ENCODE data around the gene PYGB.
"Not testable (repeated sequence)": the region's sequence is repeated elsewhere in the genome, so short reads cannot be mapped to it uniquely, and the experiment has no call there.

PYGB gene

GRCh38 chr20:25256226-25256859, 8.5 kb downstream of the PYGB start:
- peaks cover 3% of the 10 kb centered on the region for H3K36me3 ChIP-seq (ENCODE audit: control insufficient read depth, insufficient read depth, low read length)
- H3K9me3 ChIP-seq (ENCODE audit: control insufficient read depth, insufficient read depth, low read length) = peaks cover 3% of the 10 kb centered on the region
- H3K4me1 ChIP-seq (ENCODE audit: control insufficient read depth, insufficient read depth, low read length) = no peaks in the 10 kb centered on the region
- no peak overlapping the region for H3K4me3 ChIP-seq (ENCODE audit: low read depth, low read length)
- no peak overlapping the region for H3K9ac ChIP-seq (ENCODE audit: low read depth, low read length)
- no peaks in the 10 kb centered on the region for H3K27me3 ChIP-seq (ENCODE audit: control insufficient read depth, insufficient read depth, low read length)

- H3K4me1 ChIP-seq (ENCODE audit: control insufficient read depth, insufficient read depth, low read length) = no peaks in the 10 kb centered on the region
Measured at GRCh38 chr20:25257130-25257529, 9.2 kb downstream of the PYGB start.

DNA sequence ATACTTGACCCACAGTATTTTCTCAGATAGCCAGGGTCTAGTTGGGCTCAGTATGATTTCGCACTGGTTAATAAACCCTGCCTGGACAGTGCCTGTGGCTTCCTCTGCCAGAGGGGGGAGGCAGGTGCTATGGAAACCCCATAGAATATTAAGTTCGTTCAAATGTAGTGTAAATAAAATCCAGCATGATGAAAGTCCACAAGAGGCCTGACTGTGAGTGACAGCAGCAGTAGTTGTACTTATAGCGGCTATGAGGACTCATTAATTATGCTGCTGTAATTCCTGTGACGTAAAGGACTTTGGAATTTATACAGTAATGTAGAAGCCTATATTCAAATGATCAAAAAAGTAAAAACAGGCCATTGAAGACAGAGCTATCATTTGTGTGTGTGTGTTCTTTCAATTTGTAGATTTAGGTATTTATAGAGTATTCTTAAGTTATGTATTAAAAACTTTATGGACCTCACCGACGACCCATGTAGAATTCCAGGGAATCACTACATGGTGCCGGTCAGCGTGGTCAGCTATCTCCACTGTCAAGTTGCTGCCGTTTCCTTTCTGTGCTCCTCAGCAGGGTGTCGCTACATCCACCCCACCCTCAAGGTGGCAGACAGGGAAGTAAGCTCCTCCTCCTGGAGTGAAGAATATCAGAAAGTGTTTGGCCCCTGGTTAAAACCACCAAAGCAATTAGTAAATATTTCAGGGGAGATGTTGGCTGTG, 10.0 kb downstream of the PYGB start:
- peaks cover 3% of the 10 kb centered on the region for H3K36me3 ChIP-seq (ENCODE audit: control insufficient read depth, insufficient read depth, low read length)

More at GRCh38 chr20:25257130-25257529, 9.2 kb downstream of the PYGB start:
- no peak overlapping the region for H3K4me3 ChIP-seq (ENCODE audit: low read depth, low read length)
- H3K27me3 ChIP-seq (ENCODE audit: control insufficient read depth, insufficient read depth, low read length) = no peaks in the 10 kb centered on the region
- H3K9ac ChIP-seq (ENCODE audit: low read depth, low read length) = no peak overlapping the region
- H3K36me3 ChIP-seq (ENCODE audit: control insufficient read depth, insufficient read depth, low read length) = peaks cover 3% of the 10 kb centered on the region
- peaks cover 3% of the 10 kb centered on the region for H3K9me3 ChIP-seq (ENCODE audit: control insufficient read depth, insufficient read depth, low read length)

DNA sequence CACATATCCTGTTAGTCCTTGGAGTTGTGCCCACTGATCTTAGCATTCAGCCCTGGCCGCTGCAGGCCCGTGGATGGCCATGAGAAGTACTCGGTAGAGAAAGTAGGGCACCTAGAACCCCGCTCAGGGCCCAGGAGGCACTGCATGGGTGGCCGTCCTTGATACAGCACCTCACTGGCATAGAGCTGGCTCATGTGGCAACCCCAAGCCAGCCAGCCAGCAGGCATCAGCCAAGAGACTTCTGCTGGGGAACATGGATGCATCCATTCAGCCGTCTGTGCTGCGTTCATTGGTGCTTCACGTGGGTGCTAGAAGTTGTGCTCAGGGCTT, 10.6 kb downstream of the PYGB start:
- no peak overlapping the region for H3K9ac ChIP-seq (ENCODE audit: low read depth, low read length)
- peaks cover 3% of the 10 kb centered on the region for H3K9me3 ChIP-seq (ENCODE audit: control insufficient read depth, insufficient read depth, low read length)
- peaks cover 3% of the 10 kb centered on the region for H3K36me3 ChIP-seq (ENCODE audit: control insufficient read depth, insufficient read depth, low read length)
- H3K4me3 ChIP-seq (ENCODE audit: low read depth, low read length) = no peak overlapping the region
- H3K27me3 ChIP-seq (ENCODE audit: control insufficient read depth, insufficient read depth, low read length) = no peaks in the 10 kb centered on the region
- no peaks in the 10 kb centered on the region for H3K4me1 ChIP-seq (ENCODE audit: control insufficient read depth, insufficient read depth, low read length)

More for the DNA sequence above, 10.0 kb downstream of the PYGB start:
- no peaks in the 10 kb centered on the region for H3K4me1 ChIP-seq (ENCODE audit: control insufficient read depth, insufficient read depth, low read length)
- no peak overlapping the region for H3K4me3 ChIP-seq (ENCODE audit: low read depth, low read length)
- H3K9me3 ChIP-seq (ENCODE audit: control insufficient read depth, insufficient read depth, low read length) = peaks cover 3% of the 10 kb centered on the region
- no peaks in the 10 kb centered on the region for H3K27me3 ChIP-seq (ENCODE audit: control insufficient read depth, insufficient read depth, low read length)
- no peak overlapping the region for H3K9ac ChIP-seq (ENCODE audit: low read depth, low read length)

GRCh38 chr20:25258828-25259227, 10.9 kb downstream of the PYGB start:
- H3K4me3 ChIP-seq (ENCODE audit: low read depth, low read length) = no peak overlapping the region
- H3K9me3 ChIP-seq (ENCODE audit: control insufficient read depth, insufficient read depth, low read length) = peaks cover 3% of the 10 kb centered on the region
- no peaks in the 10 kb centered on the region for H3K27me3 ChIP-seq (ENCODE audit: control insufficient read depth, insufficient read depth, low read length)
- H3K9ac ChIP-seq (ENCODE audit: low read depth, low read length) = no peak overlapping the region
- H3K4me1 ChIP-seq (ENCODE audit: control insufficient read depth, insufficient read depth, low read length) = no peaks in the 10 kb centered on the region
- peaks cover 3% of the 10 kb centered on the region for H3K36me3 ChIP-seq (ENCODE audit: control insufficient read depth, insufficient read depth, low read length)

DNA sequence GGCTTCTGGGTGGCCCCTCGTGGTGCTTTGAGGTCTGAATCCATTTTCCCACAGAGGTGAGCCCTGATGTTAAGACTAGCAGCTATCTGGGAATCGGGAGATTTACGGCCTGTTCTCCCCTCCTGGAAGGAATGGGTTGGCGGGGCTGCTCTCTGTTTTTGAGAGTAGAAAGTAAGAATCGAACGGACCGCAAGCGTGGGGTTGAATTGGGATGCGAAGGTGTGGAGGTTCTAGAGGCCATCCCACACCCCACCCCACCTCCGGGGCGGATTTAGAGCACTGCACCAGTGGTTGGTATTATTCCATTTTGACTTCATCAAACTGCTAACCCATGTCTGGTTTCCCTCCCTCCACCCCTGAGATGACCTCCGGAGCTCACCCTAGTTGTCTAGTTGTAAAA, 11.5 kb downstream of the PYGB start:
- H3K4me3 ChIP-seq (ENCODE audit: low read depth, low read length) = no peak overlapping the region
- H3K36me3 ChIP-seq (ENCODE audit: control insufficient read depth, insufficient read depth, low read length) = peaks cover 3% of the 10 kb centered on the region
- H3K27me3 ChIP-seq (ENCODE audit: control insufficient read depth, insufficient read depth, low read length) = no peaks in the 10 kb centered on the region
- no peak overlapping the region for H3K9ac ChIP-seq (ENCODE audit: low read depth, low read length)
- H3K4me1 ChIP-seq (ENCODE audit: control insufficient read depth, insufficient read depth, low read length) = no peaks in the 10 kb centered on the region
- H3K9me3 ChIP-seq (ENCODE audit: control insufficient read depth, insufficient read depth, low read length) = peaks cover 3% of the 10 kb centered on the region

DNA sequence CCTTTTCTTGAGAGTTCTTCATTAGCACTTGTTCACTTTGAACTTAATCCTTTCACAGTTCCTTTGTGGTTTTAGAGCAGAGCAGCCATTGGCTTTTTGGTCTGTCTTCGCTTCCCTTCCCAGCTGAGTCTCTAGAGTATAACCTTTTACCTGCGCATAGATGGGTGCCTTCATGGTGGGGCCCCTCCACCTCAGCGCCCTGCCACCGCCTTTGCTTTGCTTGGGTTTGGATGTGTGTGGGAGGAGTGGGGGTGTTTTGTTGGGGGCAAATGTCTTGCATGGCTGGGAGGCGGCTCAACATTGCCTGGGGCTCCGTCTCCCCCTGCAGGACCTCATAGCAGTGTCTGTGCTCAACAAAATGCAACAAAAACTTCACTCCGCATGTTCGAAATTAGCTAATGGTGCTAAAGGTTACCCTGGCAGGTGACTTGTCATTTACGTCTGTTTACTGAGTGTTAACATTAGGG, 11.9 kb downstream of the PYGB start:
- H3K9me3 ChIP-seq (ENCODE audit: control insufficient read depth, insufficient read depth, low read length) = peaks cover 3% of the 10 kb centered on the region
- no peaks in the 10 kb centered on the region for H3K4me1 ChIP-seq (ENCODE audit: control insufficient read depth, insufficient read depth, low read length)
- no peak overlapping the region for H3K9ac ChIP-seq (ENCODE audit: low read depth, low read length)
- peaks cover 3% of the 10 kb centered on the region for H3K36me3 ChIP-seq (ENCODE audit: control insufficient read depth, insufficient read depth, low read length)
- H3K4me3 ChIP-seq (ENCODE audit: low read depth, low read length) = no peak overlapping the region
- no peaks in the 10 kb centered on the region for H3K27me3 ChIP-seq (ENCODE audit: control insufficient read depth, insufficient read depth, low read length)

- not testable (repeated sequence) for H3K4me3 ChIP-seq (ENCODE audit: low read depth, low read length); H3K4me1 ChIP-seq (ENCODE audit: control insufficient read depth, insufficient read depth, low read length); H3K36me3 ChIP-seq (ENCODE audit: control insufficient read depth, insufficient read depth, low read length)
Measured at GRCh38 chr20:25260770-25261437, 13.0 kb downstream of the PYGB start.

DNA sequence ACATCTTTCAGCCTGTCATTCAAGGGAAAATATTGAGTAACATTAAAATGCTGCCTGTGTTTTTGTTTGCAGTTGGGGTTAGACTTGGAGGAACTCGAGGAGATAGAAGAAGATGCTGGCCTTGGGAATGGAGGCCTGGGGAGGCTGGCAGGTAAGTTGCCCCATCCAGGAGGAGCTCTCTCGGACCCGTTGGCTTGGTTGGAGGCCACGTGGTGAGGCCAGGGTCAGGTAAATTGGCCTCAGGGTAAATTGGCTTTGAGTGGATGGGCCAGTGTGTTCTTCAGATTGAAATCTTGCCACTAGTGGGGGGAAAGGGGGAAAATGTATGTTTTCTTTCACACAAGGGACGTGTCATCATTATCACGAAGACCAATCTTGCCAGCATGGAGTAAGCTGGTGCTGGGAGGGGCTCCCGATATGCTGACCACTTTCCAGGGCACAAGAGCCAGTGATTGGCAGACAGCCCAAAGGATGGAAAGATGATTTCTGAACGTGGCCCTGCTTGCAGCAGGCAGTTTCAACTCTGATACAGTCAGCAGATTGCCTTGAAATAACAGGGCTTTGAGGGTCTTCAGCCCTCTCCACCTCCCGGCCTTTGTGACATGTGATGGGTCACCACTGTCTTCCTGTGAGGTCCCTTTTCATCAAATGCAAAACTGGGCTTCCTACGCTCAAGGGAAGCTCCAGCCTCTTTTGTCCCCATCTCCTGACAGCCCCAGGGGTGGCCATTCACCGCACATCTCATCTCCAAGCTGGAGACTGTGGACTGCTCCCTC, 21.4 kb downstream of the PYGB start:
- Histone ChIP-seq H3K9me3 (ENCODE audit: control insufficient read depth, insufficient read depth, low read length) (no peaks in the 10 kb centered on the region), H3K27me3 (ENCODE audit: control insufficient read depth, insufficient read depth, low read length) (no peaks in the 10 kb centered on the region), H3K4me1 (ENCODE audit: control insufficient read depth, insufficient read depth, low read length) (no peaks in the 10 kb centered on the region), H3K36me3 (ENCODE audit: control insufficient read depth, insufficient read depth, low read length) (peaks cover 29% of the 10 kb centered on the region), H3K9ac (ENCODE audit: low read depth, low read length) (no peak overlapping the region), H3K4me3 (ENCODE audit: low read depth, low read length) (no peak overlapping the region)

More at GRCh38 chr20:25260770-25261437, 13.0 kb downstream of the PYGB start:
- not testable (repeated sequence) for H3K9ac ChIP-seq (ENCODE audit: low read depth, low read length); H3K27me3 ChIP-seq (ENCODE audit: control insufficient read depth, insufficient read depth, low read length); H3K9me3 ChIP-seq (ENCODE audit: control insufficient read depth, insufficient read depth, low read length)

DNA sequence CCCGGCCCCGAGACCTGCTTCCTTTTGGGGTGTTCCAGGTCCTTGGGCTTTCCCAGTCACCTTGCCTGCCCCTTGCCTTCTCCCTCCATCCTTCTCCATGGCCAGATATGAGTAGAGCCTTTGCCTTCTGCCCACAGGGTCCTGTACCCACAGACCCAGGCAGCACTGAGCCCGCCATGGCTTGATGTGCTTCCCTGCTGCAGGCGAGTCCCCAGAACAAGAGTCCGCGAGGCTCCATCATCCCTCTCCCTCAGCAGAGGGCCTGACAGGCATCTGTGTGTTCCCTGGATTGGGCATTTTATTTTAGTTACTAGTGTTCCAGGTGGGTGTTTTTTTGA, 21.9 kb downstream of the PYGB start:
- Histone ChIP-seq H3K27me3 (ENCODE audit: control insufficient read depth, insufficient read depth, low read length) (no peaks in the 10 kb centered on the region), H3K4me1 (ENCODE audit: control insufficient read depth, insufficient read depth, low read length) (no peaks in the 10 kb centered on the region), H3K4me3 (ENCODE audit: low read depth, low read length) (no peak overlapping the region), H3K9ac (ENCODE audit: low read depth, low read length) (no peak overlapping the region), H3K9me3 (ENCODE audit: control insufficient read depth, insufficient read depth, low read length) (no peaks in the 10 kb centered on the region), H3K36me3 (ENCODE audit: control insufficient read depth, insufficient read depth, low read length) (peaks cover 33% of the 10 kb centered on the region)

DNA sequence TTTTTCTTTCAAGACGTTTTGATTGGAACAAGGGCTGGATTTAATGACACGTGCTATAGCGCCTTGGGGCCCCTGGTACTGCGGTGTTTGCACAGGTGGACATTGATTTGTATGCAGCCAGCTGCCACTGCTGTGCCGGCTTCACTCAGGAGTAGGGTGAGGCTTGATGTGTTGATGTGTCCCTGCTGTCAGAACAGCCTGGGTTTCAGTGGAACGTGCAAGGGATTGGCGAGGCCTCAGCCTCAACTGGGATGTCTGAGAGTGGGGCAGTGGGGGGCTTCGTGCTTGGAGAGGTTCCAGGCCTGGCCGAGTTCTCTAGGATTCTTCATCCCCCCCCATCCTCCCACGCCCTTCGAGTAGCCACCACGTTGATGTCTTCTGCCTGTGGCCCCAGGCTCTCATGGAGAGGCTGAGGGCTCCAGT, 23.0 kb downstream of the PYGB start:
- Histone ChIP-seq H3K4me1 (ENCODE audit: control insufficient read depth, insufficient read depth, low read length) (no peaks in the 10 kb centered on the region), H3K4me3 (ENCODE audit: low read depth, low read length) (no peak overlapping the region), H3K36me3 (ENCODE audit: control insufficient read depth, insufficient read depth, low read length) (peaks cover 33% of the 10 kb centered on the region), H3K27me3 (ENCODE audit: control insufficient read depth, insufficient read depth, low read length) (no peaks in the 10 kb centered on the region), H3K9ac (ENCODE audit: low read depth, low read length) (no peak overlapping the region), H3K9me3 (ENCODE audit: control insufficient read depth, insufficient read depth, low read length) (no peaks in the 10 kb centered on the region)
